CD4-positive, alpha-beta T cell treated with Interleukin-15 for 1 hour (primary cell): ENCODE data around the gene COBL.

Experiments
- DNase-seq: peaks from one replicate; pipeline ENCODE4 v3.0.0-alpha.2; 2020

Gene COBL

GRCh38 chr7:51031791-51032515 is 284.7 kb downstream of the COBL start:
- DNase-seq, result no peak

- no peak for DNase-seq
Measured at GRCh38 chr7:51031216-51031615, 285.4 kb downstream of the COBL start.

GRCh38 chr7:51029701-51030191 is 286.9 kb downstream of the COBL start:
- DNase-seq, result no peak

GRCh38 chr7:51029131-51029530 is 287.5 kb downstream of the COBL start:
- no peak for DNase-seq

GRCh38 chr7:51027935-51028830 is 288.4 kb downstream of the COBL start:
- no peak for DNase-seq

- DNase-seq, result no peak
Measured at GRCh38 chr7:51027106-51027934, 289.3 kb downstream of the COBL start.

- no peak for DNase-seq
Measured at GRCh38 chr7:51026341-51026740, 290.3 kb downstream of the COBL start.

GRCh38 chr7:51025668-51026067 is 290.9 kb downstream of the COBL start:
- DNase-seq, result no peak

- DNase-seq, result no peak
Measured at GRCh38 chr7:51024867-51025266, 291.7 kb downstream of the COBL start.

- no peak for DNase-seq
Measured at GRCh38 chr7:51023547-51023946, 293.1 kb downstream of the COBL start.

- DNase-seq, result no peak
Measured at GRCh38 chr7:51022821-51023220, 293.8 kb downstream of the COBL start.

- no peak for DNase-seq
Measured at GRCh38 chr7:51021906-51022570, 294.6 kb downstream of the COBL start.

GRCh38 chr7:51020944-51021343 is 295.7 kb downstream of the COBL start:
- DNase-seq, result no peak

GRCh38 chr7:51019891-51020870 is 296.4 kb downstream of the COBL start:
- no peak for DNase-seq

- DNase-seq, result no peak
Measured at GRCh38 chr7:51019191-51019844, 297.3 kb downstream of the COBL start.

- no peak for DNase-seq
Measured at GRCh38 chr7:51017576-51018535, 298.8 kb downstream of the COBL start.

GRCh38 chr7:51016546-51016945 is 300.1 kb downstream of the COBL start:
- DNase-seq, result no peak

GRCh38 chr7:51015581-51015980 is 301.0 kb downstream of the COBL start:
- DNase-seq, result no peak

- DNase-seq, result no peak
Measured at GRCh38 chr7:51014811-51015210, 301.8 kb downstream of the COBL start.
